ENCODE data around the gene CCDC7. TPM values are rescaled to one million over a fixed set of nuclear protein-coding genes. Genes with fewer than 3 reads are reported as not detected.
"Not testable (repeated sequence)": the region's sequence is repeated elsewhere in the genome, so short reads cannot be mapped to it uniquely, and the experiment has no call there.

CCDC7 gene
- total RNA-seq, 1 experiment from 2014 or later: 21.7 TPM

DNA sequence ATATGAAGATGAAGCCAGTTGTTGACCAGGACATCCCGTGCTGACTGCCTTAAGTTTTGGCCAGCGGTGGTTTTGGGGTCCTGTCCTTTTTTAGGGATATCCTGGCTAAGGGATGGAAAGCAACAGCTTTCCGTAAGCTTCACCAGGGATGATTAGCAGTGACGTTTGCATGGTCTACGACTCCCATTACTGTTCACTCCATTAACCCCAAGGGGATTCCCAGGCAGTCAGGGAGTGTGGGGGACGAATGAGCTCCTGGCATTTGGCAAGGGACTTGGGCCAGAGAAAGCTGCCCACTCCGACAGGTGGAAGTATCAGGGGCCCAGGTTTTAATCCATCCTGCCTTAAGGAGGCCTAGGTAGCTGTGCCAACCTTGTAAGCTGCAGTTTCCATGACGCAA is 445.3 kb downstream of the CCDC7 start:
- DNase-seq (ENCODE audit: low read depth): no peak
- in situ Hi-C loops (cut with HindIII; ENCODE audit: low pct_unique_long_range_greater_than_20kb, low sequenced_read_pairs): no loop called here

DNA sequence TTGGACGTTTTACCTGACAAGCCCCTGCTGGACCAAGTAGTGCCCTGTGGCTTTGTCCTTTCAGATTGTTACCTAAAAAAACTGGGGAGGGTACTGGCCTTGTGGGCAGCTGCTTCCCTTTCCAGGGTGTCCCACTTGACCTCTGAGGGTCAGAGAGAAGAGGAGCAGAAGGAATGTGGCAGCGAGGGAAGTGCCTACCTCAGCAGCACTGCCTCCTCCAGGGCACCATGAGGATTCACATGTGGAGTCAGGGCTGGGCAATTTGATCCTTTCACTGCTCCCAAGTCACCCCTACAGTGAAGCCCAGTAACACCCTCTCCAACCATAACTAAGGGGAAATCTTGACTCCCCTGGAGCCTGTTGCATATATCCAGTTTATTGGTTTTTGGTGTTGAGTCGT is 447.5 kb downstream of the CCDC7 start:
- in situ Hi-C loops (cut with HindIII; ENCODE audit: low pct_unique_long_range_greater_than_20kb, low sequenced_read_pairs): no loop called here
- DNase-seq (ENCODE audit: low read depth): no peak

DNA sequence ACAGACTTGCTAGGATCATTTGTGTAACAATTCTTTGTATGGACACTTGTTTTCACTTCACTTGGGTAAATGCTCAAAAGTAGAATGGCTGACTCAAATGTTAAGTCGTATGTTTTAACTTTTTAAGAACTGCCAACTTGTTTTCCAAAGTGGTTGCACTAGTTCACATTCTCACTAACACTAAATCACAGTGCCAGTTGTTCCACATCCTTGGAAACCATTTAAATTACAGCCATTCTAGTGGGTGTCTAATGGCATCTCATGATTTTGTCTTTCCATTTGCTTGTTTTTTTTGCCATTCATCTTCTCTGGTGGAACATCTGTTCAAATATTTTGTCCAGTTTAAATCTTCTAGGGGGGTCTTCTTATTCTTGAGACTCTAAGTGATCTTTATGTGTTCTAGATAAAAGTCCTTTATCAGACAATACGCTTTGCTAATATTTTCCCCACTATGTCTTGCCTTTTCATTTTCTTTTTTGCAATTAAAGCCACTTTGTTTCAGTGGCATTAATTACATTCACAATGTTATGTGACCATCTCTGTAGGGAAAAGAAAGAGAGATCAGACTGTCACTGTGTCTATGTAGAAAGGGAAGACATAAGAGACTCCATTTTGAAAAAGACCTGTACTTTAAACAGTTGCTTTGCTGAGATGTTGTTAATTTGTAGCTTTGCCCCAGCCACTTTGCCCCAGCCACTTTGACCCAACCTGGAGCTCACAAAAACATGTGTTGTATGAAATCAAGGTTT is 448.1 kb downstream of the CCDC7 start:
- in situ Hi-C loops (cut with HindIII; ENCODE audit: low pct_unique_long_range_greater_than_20kb, low sequenced_read_pairs): no loop called here
- no peak for DNase-seq (ENCODE audit: low read depth)

DNA sequence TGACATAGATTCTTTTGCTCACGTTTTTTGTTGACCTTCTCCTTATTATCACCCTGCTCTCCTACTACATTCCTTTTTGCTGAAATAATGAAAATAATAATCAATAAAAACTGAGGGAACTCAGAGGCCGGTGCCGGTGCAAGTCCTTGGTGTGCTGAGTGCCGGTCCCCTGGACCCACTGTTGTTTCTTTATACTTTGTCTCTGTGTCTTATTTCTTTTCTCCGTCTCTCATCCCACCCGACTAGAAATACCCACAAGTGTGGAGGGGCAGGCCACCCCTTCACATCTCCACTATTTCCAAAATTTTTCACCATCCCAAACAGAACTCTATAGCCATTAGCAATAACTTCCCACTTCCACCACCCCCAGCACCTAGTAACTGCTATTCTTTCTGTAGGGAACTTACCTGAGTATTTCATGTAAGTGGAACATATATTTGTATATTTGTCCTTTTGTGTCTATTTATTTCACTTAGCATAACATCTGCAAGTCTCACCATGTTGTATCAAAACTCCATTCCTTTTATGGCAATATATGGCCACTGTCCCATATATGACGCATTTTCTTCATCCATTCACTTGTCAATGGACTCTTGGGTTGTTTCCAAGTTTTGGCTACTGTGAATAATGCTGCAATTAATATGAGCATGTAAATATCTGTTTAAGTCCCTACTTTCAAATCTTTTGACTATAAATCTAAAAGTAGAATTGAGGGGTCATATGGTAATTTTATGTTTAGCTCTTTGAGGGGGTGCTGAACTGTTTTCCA is 449.4 kb downstream of the CCDC7 start:
- DNase-seq (ENCODE audit: low read depth); in situ Hi-C loops (cut with HindIII; ENCODE audit: low pct_unique_long_range_greater_than_20kb, low sequenced_read_pairs): not testable (repeated sequence)

GRCh38 chr10:32901815-32902214 is 455.9 kb downstream of the CCDC7 start:
- in situ Hi-C loops (cut with HindIII; ENCODE audit: low pct_unique_long_range_greater_than_20kb, low sequenced_read_pairs): no loop called here

GRCh38 chr10:32905466-32905865 is 459.5 kb downstream of the CCDC7 start:
- in situ Hi-C loops (cut with HindIII; ENCODE audit: low pct_unique_long_range_greater_than_20kb, low sequenced_read_pairs): no loop called here
- no peak for DNase-seq (ENCODE audit: low read depth)

More at GRCh38 chr10:32901815-32902214, 455.9 kb downstream of the CCDC7 start:
- no peak for DNase-seq (ENCODE audit: low read depth)

- no peak for DNase-seq (ENCODE audit: low read depth)
- in situ Hi-C loops (cut with HindIII; ENCODE audit: low pct_unique_long_range_greater_than_20kb, low sequenced_read_pairs): no loop called here
Measured at GRCh38 chr10:32906595-32906994, 460.7 kb downstream of the CCDC7 start.

DNA sequence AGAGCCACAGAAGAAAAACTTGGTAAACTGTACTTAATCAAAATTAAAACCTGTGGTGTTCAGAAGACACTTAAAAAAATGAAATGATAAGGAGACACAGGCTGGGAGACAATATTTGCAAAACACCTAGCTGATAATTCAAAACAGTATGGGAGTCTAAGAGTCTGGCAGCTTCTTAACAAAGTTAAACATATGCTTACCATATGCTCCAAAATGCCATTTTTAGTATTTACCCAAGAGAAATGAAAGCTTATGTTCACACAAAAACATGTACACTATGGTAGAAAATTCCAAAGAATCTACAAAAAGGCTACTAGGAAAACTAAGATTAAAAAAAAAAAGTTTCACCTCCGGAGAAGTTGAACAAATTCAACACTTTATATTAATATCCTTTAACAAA is 463.5 kb downstream of the CCDC7 start:
- in situ Hi-C loops (cut with HindIII; ENCODE audit: low pct_unique_long_range_greater_than_20kb, low sequenced_read_pairs): no loop called here
- no peak for DNase-seq (ENCODE audit: low read depth)

DNA sequence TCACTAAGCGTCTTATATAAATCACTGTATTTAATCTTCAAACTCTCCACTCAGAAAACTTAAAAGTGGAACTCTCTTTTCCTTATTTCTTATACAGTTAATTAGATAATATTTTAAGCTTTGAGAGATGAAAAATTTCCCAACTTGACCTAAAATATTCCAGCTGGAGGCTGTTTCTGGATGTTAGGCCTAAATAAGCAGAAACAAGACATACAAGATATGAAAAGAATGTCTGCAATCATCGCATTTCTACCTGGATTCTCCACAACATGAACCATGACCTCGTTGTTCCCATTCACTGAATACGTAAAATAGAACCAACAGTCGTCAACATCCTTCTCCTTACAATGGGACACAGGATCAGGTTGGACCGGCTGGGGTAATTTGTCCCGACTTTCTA is 464.0 kb downstream of the CCDC7 start:
- in situ Hi-C loops (cut with HindIII; ENCODE audit: low pct_unique_long_range_greater_than_20kb, low sequenced_read_pairs); DNase-seq (ENCODE audit: low read depth): not testable (repeated sequence)

DNA sequence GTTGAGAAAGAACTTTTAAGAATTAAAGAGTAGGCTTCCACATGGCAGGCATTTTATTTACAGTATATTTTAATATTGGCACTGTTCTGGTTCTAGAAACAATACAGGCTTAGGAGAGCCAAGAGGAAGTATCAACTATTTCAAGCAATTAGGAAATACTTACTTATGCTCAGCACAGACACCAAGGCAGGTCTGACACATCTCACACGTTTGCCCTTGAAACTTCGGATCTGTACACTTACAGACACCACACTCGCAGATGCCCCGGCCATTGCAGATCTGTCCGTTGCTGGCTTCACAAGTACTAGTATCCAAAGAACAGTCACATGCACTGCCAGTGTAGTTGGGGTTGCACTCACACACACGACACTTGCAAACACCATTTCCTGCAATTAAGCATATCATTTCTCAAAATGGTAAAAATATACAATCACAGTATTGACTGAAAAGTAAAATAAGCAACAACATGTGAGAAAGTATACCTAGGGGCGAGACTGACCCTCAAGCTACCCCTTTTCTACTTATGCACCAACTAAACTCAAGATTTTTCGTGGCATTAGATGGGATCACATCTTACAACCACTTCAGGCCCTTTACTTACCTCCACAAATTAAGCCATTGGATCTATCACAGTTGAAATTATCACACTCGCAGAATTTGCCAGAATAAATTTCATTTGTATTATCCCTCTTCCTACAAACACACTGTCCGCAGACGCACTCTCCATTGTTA is 465.5 kb downstream of the CCDC7 start:
- DNase-seq (ENCODE audit: low read depth): no peak
- in situ Hi-C loops (cut with HindIII; ENCODE audit: low pct_unique_long_range_greater_than_20kb, low sequenced_read_pairs): no loop called here

GRCh38 chr10:32917817-32918216 is 471.9 kb downstream of the CCDC7 start:
- in situ Hi-C loops (cut with HindIII; ENCODE audit: low pct_unique_long_range_greater_than_20kb, low sequenced_read_pairs); DNase-seq (ENCODE audit: low read depth): not testable (repeated sequence)

- in situ Hi-C loops (cut with HindIII; ENCODE audit: low pct_unique_long_range_greater_than_20kb, low sequenced_read_pairs): no loop called here
- DNase-seq (ENCODE audit: low read depth): no peak
Measured at GRCh38 chr10:32922170-32922569, 476.2 kb downstream of the CCDC7 start.

- in situ Hi-C loops (cut with HindIII; ENCODE audit: low pct_unique_long_range_greater_than_20kb, low sequenced_read_pairs): no loop called here
Measured at GRCh38 chr10:32923134-32923533, 477.2 kb downstream of the CCDC7 start.

GRCh38 chr10:32923849-32924248 is 477.9 kb downstream of the CCDC7 start:
- DNase-seq (ENCODE audit: low read depth): no peak
- in situ Hi-C loops (cut with HindIII; ENCODE audit: low pct_unique_long_range_greater_than_20kb, low sequenced_read_pairs): no loop called here

More at GRCh38 chr10:32923134-32923533, 477.2 kb downstream of the CCDC7 start:
- no peak for DNase-seq (ENCODE audit: low read depth)

Other genes starting within 250 kb of the CCDC7 start
- gene EPC1, start 99.0 kb upstream of the CCDC7 start, total RNA-seq (2014; rRNA removed; shearing (Covaris generic); ENCODE audit: low replicate concordance): 7.5 and 17.0 TPM in 2 replicates

All from Caki2 (cell line).